GM18907 (cell line): ENCODE measurements around the gene SLC16A10.
A peak's percentile ranks its signal among the peaks of the same experiment; 100 is the strongest.
"Not testable (repeated sequence)": the region's sequence is repeated elsewhere in the genome, so short reads cannot be mapped to it uniquely, and the experiment has no call there.

ENCODE experiments used
- ATAC-seq: cut with Tn5 transposase; IDR thresholded peaks from one replicate; pipeline ENCODE4 v1.9.1; 2021; ENCODE audit warnings: mild to moderate bottlenecking, moderate library complexity; ENCODE audit not compliant: unreplicated experiment

SLC16A10 gene

GRCh38 chr6:111131018-111131417 lies 43.7 kb downstream of the SLC16A10 start:
- not testable (repeated sequence) for ATAC-seq

- ATAC-seq = not testable (repeated sequence)
Measured at GRCh38 chr6:111132669-111133068, 45.4 kb downstream of the SLC16A10 start.

- ATAC-seq = not testable (repeated sequence)
Measured at GRCh38 chr6:111134236-111134869, 47.0 kb downstream of the SLC16A10 start.

- ATAC-seq = not testable (repeated sequence)
Measured at GRCh38 chr6:111137489-111138093, 50.3 kb downstream of the SLC16A10 start.

GRCh38 chr6:111147440-111147839 lies 60.1 kb downstream of the SLC16A10 start:
- no peak for ATAC-seq

GRCh38 chr6:111148110-111148509 lies 60.8 kb downstream of the SLC16A10 start:
- ATAC-seq = no peak

- ATAC-seq = no peak
Measured at GRCh38 chr6:111150577-111150976, 63.3 kb downstream of the SLC16A10 start.

- ATAC-seq = no peak
Measured at GRCh38 chr6:111154981-111155380, 67.7 kb downstream of the SLC16A10 start.

GRCh38 chr6:111157412-111157811 lies 70.1 kb downstream of the SLC16A10 start:
- no peak for ATAC-seq

- no peak for ATAC-seq
Measured at GRCh38 chr6:111159633-111160032, 72.3 kb downstream of the SLC16A10 start.

- no peak for ATAC-seq
Measured at GRCh38 chr6:111161650-111162049, 74.3 kb downstream of the SLC16A10 start.

- no peak for ATAC-seq
Measured at GRCh38 chr6:111162504-111162903, 75.2 kb downstream of the SLC16A10 start.

- peak; percentile 73 for ATAC-seq
Measured at GRCh38 chr6:111171577-111172400, 84.5 kb downstream of the SLC16A10 start.

- ATAC-seq = no peak
Measured at GRCh38 chr6:111172563-111172962, 85.3 kb downstream of the SLC16A10 start.

- no peak for ATAC-seq
Measured at GRCh38 chr6:111173341-111173740, 86.0 kb downstream of the SLC16A10 start.

GRCh38 chr6:111173946-111174345 lies 86.6 kb downstream of the SLC16A10 start:
- no peak for ATAC-seq

- no peak for ATAC-seq
Measured at GRCh38 chr6:111175109-111175508, 87.8 kb downstream of the SLC16A10 start.

- no peak for ATAC-seq
Measured at GRCh38 chr6:111176038-111176759, 88.9 kb downstream of the SLC16A10 start.

GRCh38 chr6:111176760-111177099 lies 89.4 kb downstream of the SLC16A10 start:
- ATAC-seq = no peak

- ATAC-seq = no peak
Measured at GRCh38 chr6:111177131-111177530, 89.8 kb downstream of the SLC16A10 start.
